ENCODE results near the gene CRAT.

Gene CRAT

DNA sequence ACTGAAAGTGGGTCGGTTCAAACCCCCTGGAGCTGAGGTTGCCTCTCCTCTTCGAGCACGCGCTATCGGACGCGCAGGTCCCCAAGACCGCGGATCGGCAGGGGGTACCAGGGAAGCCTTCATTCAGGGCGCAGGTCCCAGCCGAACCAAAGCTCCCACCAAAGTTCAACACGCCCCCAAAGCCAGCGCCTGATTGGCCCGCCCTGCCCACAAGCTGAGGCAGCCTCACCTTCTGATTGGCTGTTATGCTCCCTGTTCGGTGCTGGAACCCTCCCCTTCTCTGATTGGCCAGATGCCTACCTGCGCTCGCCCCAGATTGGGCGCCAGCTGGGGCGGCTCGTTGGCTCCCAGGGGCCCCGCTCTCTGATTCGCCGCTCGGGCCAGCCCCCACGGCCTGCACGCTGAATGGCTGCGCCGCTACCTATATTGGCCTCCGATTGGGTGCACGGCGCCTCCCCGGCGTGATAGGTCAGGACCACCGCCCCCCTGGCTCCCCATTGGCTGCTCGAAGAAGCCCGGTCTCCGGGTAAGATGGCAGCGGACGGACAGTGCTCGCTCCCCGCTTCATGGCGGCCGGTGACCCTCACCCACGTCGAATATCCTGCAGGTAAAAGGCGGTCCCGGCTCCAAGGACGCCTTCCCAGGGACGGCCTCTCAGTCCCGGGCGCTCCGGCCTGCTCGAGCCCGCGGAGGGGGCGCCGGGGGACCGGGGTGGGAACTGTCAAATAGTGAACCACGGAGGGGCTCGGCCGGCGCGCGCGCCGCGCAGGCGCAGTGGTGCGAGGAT, 29.8 kb downstream of the CRAT start, which contains the start of gene DOLPP1:
Gene DOLPP1, plus strand, starts transcription at position 511 of the 787 bp plus-strand sequence. Its CDS starts 21 bp downstream, at position 532.
- DNase-seq, result peak; percentile 90

DNA sequence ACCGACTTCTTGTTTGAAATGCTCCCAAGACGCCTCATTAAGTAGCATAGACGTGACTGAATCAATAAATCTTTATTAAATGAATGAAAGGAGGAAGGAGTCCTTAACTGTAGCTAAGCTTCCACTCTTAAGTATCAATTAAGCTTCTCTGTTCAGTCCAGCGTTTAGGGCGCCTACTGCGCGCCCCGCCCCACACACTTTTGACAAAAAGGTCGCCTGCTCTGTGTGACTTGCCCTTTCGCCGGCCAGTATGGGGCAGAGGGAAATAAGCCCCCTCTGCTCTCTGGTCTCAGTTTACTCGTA, 30.3 kb downstream of the CRAT start:
- DNase-seq, result no peak

DNA sequence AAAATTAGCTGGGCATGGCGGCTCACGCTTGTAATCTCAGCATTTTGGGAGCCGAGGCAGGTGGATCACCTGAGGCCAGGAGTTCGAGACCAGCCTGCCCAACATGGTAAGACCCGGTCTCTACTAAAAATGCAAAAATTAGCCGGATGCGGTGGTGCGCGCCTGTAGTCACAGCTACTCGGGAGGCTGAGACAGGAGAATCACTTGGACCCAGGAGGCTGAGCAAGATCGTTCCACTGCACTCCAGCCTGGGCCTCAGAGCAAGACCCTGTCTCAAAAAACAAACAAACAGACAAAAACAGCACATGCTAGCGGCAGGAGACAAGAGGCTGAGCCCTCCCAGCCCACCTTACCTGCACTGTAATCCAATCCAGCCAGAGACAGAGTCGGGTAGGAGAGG, 30.8 kb downstream of the CRAT start:
- no peak for DNase-seq

DNA sequence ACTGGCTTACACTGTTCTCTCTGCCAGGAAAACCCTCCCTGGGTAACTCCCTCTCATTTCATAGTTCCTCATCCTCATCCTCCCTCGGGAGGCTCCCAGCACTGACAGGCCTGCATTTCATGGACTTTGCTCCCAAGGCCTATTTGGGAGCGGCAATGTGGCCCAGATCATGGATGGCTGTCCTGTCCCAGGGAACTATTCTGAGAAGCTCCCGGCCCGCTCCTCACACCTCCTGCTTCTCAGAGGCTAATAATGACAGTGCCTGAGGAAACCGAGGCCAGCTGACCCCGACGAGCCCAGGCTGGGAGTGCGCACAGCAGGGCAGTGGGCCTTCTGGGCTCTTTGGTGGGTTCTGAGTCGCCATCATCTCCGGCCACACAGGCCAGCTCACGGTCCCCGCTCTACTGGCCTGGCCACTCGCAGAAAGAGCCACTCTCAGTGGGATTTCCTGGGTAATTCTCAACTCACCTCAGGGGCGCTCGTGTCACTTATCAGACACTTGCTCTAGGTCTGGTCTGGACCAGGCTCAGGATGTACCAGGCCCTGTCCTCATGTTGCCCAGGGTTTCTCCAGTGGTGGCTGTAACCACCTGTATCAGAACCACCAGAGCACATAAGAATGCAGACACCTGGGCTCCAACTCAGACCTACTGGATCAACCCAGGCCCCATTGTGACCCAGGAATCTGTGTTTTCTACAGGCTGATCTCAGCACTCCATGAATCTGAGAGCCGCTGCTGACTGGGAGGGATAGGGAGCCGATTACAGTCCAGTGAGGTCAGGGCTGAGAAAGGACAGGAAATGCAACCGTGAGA, 31.7 kb downstream of the CRAT start:
- DNase-seq, result no peak

DNA sequence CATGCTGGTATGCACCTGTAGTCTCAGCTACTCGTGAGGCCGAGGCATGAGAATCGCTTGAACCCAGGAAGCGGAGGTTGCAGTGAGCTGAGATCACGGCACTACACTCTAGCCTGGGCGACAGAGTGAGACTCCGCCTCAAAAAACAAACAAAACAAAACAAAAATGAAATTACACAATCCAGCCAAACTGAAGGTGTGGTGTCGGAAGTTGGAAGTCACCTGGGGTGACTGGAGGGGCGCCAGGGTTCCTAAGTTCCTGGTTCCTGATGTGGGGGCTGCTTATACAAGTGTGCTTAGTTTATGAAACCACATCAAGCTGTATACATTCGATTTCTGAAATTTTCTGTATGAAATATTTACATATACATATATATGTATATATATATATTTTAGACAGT, 33.4 kb downstream of the CRAT start:
- no peak for DNase-seq

DNA sequence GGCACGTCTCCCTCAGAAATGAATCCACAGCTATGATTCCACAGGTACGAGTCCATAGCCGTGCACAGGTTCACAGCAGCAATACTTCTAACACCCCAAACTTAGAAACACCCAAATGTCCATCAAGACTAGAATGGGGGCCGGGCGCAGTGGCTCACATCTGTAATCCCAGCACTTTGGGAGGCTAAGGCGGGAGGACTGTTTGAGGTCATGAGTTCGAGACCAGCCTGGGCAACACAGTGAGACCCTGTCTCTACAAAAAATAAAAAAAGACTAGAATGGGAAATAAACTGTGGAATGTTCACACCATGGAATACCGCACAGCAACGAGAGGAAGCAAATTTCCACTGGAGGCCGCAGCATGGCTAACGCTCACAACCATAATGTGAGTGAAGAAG, 34.0 kb downstream of the CRAT start:
- DNase-seq, result no peak

DNA sequence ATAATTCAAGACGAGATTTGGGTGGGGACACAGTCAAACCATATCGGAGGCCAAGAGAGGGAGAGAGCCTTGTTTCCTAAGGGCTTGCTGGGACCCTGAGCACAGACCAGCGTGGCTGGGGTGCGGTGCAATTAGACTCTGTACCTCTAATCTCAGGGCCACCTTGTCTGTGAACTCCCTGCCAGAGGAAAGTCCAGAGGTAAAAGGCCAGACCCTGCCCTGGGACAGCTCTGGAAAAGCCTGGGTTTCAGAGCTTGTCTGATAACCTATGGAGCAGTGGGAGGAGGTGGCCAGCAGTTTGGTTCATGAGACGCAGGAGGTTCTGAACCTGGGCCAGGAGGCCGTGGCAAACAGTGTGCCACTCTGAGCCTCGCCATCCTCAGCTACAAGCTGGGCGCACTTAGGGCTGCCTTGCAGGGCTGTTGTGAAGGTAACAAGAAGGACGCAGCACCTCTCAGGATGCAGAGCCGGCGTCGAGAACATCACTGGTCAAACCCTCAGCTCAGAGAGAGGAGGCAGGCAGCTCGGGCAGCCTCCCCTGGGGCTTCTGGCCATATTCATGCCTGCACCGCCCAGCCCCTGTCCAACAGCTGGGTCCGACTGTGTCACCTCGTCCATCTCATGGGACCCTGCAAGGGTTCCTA, 34.5 kb downstream of the CRAT start:
- no peak for DNase-seq

DNA sequence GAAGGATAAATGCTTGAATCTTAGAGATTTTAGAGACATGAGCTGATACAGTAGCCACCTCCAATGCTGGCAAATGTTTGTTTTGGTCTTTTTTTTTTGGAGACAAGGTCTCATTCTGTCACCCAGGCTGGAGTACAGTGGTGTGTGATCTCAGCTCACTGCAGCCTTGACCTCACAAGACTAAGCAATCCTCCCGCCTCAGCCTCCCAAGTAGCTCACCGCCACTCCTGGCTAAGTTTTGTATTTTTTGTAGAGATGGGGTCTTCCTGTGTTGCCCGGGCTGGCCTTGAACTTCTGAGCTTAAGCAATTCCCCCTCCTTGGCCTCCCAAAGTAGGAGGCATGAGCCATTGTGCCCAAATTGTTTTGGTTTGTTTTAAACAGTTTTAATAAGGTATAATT, 36.5 kb downstream of the CRAT start:
- DNase-seq, result no peak

DNA sequence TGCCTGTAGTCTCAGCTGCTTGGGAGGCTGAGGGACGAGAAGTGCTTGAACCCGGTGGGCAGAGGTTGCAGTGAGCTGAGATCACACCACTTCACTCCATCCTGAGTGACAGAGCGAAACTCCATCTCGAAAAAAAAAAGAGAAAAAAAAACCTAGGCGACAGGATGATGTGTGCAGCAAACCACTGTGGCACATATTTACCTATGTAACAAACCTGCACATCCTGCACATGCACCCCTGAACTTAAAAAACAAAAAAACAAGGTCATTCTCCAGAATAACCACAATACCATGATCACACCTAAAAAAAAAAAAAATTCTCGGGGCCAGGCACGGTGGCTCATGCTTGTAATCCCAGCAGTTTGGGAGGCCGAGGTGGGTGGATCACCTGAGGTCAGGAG, 37.2 kb downstream of the CRAT start:
- DNase-seq, result no peak

DNA sequence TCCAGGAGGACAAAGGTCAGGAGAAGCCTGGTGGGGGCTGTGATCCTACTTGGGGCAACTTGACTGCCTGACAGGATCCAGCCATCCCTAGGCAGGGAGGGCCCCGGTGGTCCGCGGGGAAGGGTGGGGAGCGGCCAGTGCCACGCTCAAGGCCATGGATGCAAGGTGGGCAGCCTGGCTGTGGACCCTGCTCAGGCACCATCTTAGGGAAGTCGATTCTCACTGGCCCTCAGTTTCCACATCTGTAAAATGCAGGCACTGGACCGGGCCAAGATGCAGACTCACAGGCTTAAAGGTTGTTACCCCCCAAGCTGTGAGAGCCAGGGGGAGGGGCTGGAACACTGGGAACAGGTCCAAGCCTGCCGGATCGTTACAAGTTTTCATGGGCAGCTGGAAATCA, 38.4 kb downstream of the CRAT start:
- DNase-seq, result no peak

DNA sequence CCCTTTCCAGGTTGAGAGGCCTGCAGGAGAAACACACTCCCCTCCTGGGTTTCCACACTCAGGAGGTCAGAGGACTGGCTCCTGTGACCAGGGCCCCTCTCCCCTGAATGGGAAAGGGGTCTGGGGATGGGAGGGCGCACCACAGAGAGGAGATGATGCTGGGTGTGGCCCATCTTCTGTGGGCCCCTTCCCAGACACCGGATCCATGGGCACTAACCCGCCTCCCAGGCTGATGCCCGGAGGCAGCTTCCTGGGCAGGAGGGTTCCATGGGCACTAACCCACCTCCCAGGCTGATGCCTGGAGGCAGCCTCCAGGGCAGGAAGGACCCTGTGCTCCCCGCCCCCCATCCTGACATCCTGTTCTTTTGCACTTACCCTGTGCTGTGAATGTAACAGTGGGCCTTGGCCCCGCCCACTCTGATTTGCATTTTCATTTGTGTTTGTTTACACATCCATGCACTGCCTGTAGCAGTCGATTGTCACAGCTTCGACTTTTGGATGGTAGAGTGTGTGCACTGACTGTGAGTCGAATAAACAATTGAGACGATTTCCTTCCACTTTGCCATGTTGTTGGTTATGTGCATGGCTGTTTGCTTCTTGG, 39.0 kb downstream of the CRAT start:
- no peak for DNase-seq

DNA sequence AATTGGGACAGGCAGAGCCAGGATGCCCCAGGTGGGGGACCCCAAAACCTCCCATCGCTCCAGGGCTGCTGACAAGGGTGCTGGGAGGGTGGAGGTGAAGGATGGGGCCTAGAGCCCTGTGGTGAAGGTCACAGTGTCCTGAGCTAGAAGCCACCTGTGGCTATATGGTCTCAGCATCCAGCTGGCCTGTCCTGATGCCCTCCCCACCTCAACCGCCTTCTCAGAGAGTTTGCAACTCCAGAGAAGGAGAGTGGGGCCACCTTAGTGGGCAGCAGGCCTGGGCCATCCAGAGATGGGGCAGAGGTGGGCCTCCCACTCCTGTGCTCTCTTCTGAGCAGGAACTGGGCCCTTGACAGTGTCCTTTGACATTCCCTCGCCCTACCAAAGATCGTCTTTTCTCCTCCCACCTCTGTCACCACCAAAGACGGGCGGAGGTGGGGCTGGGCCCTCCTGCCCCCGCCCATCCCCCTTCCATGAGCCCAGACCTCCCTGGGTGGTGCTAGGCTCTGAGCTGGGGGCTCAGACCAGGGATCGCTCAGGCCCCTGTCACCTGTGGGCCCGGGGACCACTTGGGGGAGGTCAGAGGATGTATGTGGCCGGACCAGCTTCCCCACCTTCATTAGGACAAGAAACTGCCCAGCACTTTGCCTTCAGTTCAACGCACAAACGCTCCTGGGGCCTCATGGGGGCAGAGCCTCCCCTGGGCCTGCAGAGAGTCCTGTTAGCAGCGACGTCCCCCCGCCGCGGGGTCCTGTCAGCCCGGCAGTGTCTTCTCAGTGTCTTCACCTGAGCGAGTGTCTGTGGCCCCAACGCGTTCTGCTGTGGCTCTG, 39.7 kb downstream of the CRAT start:
- DNase-seq, result no peak

DNA sequence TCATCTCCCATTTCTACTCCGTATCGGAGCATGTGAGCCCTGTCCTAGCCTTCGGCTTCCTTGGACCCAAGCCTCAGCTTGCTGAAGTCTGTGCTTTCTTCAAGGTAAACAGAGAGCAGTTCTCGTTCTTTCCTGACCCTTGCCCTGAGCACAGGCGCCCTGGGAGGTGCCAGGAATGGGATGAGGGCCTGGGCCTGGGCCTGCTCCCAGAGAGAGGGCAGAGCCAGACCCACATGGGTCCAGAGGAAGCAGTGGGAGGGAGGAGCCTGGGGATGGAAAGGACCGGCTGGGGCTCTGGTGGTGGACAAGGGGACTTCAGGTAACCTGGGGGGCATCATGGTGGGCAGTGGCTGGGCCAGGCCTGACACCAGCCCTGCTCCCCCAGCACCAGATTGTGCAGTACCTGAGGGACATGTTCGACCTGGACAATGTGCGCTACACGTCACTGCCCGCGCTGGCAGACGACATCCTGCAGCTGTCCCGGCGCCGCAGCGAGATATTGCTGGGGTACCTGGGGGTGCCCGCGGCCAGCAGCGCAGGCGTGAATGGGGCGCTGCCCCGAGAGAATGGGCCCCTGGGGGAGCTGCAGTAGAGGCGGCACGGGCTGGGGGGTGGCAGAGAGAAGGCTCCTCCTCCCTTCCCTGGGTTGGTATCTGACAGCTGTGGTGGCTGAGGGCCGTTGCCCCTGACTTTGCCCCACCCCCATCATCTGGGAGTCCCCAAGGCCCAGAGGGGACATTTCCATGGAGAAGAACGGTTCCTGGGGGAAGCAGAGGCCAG, 40.5 kb downstream of the CRAT start:
- no peak for DNase-seq

DNA sequence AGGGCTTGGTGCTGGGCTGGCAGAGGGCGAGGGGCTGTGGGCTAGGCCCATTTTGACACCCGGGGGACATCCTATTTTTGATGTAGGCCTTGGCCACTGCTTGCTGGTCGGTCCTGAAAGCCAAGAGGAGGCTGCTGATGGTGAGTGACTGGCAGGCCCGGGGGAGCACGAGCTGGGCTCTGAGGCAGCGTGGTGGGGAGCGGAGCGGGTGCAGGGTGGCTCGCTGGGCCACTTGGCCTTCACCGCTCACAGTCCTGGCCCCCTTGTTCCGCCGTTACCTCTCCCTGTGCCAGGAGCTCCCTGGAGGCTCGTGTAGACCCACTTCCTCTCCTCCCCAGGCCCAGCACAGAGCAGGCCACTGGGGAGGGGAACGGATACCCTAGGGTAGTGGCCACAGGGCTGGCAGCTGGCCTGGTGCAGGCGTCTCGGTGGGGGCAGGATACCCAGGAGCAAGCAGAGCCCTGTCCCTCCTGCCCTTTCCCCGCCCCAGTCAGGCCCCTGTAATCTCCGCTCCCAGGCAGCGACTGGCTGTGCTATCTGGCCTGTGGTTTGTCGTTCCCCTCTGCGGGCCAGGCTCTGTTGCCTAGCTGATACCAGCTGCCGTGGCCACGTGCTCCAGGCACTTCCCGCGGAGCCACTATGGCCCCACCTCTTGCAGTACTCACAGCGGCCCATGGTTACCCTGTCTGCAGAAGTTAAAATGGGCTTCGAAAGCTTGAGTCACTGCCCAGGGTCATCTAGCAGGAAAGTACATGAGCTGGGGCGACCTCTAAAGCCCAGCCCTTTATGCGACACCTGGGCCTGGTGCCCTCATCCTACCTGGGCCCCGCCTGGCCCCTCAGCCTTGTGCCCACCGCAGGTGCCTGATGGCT, 41.4 kb downstream of the CRAT start:
- no peak for DNase-seq

DNA sequence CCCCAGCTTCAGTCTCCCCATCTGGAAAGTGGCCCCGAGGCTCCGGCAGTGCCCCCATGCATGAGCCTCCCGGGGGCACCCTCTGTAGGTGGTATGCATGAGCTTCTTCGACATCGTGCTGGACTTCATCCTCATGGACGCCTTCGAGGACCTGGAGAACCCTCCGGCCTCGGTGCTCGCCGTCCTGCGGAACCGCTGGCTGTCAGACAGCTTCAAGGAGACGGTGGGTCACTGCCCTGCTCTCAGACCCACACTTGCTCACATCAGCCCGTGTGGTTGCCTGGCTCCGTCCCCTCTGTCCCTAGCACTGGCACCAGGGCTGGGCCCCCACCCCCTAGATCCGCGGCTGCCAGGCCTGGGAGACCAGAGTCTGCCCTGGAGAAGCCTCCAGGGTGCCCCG, 42.5 kb downstream of the CRAT start:
- no peak for DNase-seq

DNA sequence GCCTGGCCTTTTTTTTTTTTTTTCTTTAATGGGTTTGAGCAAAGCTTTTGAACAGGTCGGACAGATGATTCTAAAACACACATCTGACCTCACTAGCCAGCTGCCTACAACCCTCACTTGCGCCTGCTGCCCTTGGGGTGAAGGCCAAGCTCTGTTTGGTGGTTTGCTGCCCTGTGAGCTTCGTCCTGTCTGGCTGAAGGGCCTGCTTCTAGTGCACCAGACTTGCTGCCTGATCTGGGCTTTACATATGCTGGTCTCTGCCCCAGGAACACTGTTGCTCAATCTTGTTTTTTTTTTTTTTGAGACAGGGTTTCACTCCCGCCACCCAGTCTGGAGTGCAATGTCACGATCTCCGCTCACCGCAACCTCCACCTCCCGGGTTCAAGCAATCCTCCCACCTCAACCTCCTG, 46.1 kb downstream of the CRAT start:
- DNase-seq, result no peak

DNA sequence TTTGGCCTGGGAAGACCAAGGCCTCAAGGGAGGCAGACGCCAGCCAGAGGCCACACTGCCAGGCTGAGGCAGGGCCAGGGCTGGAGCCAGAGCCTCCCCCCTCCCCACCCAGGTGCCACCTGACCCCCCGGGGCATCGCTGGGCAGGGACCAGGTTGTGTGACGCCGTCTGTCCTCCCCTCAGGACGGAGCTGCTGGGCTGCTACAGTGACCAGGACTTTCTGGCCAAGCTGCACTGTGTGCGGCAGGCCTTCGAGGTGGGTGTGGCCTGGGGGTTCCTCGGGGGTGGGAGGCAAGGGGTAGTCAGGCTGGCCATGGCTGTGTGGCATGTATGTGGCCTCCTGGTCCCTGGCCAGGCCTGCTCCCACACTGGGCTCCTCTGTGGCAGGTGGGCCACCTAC, 47.5 kb downstream of the CRAT start:
- DNase-seq, result no peak

DNA sequence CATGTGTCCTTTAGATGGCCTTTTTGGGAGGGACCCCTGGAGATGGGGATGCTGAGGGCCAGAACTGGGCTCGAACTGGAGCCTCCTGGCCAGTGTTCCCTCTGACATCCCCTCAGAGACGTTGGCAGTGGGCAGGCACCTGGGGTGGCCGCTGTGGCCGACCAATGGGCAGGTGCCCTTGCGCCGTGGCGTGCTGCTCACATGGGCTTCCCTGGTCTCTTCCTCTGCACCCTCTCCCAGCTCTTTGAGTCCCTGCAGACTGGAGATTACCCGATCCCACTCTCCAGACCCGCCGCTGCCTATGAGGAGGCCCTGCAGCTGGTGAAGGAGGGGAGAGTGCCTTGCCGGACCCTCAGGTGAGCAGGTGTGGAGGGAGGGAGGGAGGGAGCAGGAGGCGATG, 49.6 kb downstream of the CRAT start:
- no peak for DNase-seq

DNA sequence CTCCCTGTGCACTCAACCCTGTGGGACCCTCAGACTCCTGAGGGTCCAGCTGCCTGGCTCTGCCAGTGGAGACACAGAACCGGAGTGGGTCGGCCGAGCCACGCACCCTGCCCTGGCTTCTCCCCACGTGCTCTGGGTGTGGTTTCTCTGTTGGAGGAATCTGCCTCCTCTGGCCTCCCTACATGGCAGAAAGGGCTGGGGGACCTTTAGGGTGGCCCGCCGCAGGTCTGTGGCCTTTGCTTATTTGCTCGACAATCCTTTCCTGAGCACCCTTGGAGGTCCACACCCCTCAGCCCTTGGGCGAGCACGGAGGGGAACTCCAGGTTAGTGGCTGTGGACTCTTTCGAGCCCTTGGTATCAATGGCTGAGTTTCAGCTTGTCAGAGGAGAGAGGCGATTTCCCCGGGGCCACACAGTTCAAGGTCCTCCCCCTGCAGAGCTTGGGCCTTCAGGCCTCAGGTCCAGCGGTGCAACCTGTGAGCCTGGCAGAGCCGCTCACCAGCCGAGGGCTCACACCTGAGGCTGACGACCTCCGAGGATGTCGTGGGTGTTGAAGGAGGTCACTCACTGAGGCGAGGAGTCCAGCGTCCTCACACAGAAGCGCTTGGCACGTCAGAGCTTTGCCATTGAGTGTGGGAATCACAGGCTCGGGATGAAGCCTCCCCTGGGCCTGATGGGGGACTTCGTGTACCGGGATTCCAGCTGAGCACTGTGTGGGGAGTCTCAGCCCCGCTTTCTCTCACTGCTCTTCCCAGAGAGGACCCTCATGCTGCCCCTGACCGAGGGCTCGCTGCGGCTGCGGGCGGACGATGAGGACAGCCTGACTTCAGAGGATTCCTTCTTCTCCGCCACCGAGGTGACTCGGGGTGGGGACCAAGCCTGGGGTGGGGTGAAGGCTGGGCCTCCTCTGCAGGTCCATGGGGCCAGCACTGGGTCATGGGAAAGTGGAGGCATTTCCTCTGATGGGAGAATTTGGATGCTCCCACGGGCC, 50.5 kb downstream of the CRAT start:
- no peak for DNase-seq

Measured in SIG-M5 (cell line).